ENCODE data around the gene THRA.

The THRA gene

DNA sequence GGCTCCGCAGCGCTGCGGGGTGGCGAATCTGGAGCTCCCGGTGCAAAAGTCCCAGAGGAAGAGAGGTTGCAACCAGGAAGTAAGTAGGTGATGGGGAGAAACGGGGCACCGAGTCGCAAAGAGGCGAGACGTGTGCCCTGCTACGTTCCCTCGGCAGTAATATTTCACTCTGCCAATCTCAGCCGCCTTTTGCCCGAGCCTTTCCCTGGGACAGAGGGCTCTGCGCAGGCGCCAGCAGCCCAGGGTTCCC lies 37.6 kb downstream of the THRA start, which contains the start of gene NR1D1:
NR1D1 (minus strand) TSS at position 171 of the 250 bp plus-strand sequence. CDS start 495 bp downstream, outside the sequence.
- no peak for DNase-seq

DNA sequence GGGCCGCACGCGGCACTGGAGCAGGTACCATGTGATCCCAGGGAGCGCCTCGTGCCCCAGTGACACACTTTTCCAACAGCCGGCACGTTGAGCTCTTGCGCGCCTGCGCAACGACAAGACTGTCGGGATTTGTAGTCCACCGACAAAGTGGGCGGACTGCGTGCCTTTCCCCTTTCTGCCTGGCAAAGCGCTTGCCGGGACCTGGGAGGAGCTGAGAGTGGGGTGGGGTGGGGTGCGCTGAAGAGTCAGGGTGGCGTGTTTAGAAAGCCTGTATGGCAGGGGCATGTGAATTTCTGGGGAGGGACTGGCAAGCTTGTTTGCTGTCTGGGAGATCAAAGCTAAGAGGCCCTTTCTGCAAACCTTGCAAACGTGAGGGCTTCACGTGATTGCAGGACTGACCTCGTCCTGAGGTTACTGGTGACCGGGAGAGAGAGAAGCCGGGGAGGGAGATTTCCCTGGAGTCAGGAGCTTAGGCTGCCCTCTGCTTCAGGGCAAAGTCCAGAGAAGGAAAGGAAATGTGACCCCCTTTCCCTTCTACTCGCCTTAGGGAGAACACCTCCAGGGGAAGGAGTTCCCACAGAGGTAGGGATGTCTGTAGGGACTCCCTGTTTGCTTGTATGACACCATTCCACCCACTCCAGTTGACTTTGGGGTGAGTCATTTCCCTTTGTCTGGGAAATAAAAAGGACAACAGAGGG lies 38.1 kb downstream of the THRA start:
- peak; percentile 94 for DNase-seq

DNA sequence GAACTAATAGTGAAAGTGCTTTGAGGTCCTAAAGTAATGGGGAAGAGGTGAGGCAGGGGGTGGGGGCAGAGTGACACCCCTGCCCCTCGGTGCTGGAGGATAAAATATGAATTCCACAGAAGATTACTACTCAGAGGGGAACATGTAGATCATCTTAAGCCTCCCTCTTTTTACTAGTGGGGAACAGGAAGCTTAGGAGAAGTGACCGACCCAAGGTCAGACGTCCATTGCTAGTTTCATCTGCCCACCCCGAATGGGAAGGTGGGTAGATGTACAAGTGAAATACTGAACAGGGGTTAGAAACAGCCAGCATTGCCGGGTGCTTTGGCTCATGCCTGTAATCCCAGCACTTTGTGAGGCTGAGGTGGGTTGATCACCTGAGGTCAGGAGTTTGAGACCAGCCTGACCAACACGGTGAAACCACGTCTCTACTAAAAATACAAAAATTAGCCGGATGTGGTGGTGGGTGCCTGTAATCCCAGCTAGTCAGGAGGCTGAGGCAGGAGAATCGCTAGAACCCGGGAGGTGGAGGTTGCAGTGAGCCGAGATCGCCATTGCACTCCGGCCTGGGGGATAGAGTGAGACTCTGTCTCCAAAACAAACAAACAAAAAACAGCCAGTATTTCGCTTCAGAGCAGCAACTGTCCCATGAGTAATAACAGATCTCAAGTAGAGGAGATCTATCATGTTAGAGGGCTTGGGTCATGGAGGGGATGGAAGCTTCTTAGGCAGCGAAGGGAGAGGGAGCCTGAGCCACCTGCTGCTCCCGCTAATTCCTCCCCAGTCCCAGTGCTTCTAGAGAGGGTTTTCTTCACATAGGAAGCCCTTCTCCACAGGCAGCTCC lies 38.8 kb downstream of the THRA start:
- no peak for DNase-seq

DNA sequence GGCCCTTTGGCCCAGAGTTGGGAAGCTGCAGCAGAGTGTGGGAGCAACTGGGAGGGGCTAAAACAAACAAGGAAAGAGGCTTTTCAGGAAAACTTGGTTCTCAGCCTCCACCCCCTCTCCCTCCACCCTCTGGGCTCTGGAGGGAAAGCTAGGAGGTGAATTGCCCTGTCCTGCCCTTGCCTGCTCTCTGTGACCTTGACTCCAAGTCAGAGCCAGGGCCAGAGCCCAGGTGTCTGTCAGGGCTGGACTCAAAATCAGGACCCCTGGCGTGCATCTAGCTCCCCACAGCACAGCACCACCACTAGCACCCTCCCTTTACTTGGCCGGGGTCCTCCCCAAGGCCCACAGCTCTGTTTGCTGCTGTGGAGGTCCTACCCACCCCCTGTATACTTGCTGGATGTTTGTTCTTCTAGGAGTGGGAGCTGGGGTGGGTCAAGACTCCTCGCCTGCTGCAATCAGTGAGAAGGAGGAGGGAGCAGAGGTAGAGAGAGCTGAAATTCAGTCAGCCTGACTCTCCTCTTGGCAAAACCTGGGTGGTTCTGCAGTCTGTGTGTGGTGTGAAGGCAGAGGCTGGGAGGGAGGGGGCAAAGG lies 40.4 kb downstream of the THRA start:
- no peak for DNase-seq

DNA sequence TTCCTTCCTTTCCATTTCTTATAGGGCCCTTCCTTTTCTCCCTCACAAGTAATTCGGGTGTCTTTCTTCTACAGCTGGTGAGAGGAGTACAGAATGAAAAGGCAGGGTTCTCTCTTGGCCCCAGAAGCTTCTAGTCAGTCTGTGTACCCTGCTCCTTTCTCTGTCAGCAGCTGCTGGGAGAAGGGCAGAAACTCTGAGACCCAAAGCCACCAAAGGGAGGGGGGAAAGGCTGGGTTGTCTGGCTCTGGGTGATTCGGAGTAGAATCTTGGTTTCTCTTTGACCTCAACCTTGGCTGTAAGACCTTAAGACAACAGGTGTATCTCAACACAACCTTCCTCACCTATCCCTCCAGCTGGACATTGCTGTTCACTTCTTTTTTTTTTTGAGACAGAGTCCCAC lies 40.9 kb downstream of the THRA start:
- DNase-seq: no peak

DNA sequence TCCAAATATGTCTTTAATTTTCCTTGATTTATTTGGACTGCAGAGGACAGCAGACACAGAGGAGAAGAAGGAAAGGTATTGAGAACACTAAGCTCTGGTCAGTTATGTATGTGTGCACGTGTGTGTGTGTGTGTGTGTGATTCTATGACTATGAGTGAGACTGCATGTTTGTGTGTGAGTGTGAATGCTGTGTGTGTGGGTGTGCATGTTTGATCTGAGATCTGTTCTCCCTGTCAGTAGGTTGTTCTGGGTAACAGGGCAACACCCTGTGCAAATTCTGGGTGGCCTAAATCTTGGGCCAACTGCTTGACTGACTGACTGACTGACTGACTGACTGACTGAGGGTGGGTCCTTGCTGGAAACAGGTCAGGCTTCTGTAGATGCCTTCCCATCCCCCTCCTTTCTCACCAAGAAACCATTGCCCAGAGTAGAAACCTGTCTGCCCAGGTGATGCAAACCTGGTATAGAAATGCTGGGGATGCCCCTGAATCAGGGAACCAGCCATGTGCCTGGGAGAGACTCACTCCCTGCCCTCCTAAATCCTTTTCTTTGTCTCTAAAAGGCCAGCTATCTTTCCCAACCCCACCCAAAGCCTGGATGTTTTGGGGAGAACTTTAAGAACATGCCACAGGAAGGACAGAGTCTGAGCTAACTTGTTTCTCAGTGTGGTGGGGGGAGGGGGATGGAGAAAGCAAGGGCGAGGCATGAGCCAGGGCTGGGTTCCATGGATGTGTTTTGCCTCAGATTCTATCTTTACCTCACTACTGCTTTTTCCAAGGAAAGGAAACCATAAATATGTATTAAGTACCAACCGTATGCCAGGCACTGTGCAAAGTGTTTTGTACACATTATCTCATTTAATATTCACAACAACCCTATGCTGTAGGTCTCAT lies 42.1 kb downstream of the THRA start:
- no peak for DNase-seq

DNA sequence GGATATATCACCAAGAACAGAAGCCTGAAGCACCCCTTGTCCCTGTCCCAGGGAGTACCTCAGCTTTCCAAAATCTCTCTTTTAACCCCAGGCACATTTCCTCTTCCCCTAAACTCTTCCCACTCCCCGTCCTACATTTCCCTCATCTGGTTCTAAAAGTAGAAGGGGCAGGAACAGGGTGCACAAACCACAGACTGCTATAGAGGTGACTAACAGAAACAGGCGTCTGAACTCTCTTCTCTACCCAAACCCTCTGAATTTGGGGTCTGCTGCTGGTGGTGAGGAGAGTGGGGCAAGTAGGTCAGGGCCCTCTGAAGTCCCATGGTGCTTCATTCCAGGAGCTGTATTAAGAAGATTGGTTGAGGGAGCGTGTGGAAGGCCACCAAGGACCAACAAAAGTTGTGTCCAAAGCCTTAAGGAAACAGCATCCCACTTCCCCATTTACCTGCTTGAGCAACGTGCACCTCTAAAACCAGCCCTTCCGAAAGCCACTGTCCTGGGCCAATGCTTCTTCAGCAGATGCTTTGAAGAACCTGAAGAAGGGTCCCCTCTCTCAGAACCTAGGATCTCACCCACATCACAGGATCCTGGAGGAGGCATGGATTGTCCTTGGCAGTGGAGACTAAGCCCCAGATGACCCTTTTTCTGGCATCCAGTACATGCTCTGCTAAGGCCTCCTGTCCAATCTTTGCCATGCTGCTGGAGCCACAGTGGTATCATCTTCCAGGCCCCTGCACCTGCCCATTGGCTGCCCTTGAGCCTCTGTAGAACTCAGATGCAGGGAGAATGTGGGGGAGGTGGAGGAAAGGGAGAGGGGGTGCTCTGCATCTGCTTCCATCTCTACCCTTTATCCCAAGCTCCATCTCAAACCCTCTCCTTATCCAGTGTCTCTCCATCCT lies 43.3 kb downstream of the THRA start:
- no peak for DNase-seq

DNA sequence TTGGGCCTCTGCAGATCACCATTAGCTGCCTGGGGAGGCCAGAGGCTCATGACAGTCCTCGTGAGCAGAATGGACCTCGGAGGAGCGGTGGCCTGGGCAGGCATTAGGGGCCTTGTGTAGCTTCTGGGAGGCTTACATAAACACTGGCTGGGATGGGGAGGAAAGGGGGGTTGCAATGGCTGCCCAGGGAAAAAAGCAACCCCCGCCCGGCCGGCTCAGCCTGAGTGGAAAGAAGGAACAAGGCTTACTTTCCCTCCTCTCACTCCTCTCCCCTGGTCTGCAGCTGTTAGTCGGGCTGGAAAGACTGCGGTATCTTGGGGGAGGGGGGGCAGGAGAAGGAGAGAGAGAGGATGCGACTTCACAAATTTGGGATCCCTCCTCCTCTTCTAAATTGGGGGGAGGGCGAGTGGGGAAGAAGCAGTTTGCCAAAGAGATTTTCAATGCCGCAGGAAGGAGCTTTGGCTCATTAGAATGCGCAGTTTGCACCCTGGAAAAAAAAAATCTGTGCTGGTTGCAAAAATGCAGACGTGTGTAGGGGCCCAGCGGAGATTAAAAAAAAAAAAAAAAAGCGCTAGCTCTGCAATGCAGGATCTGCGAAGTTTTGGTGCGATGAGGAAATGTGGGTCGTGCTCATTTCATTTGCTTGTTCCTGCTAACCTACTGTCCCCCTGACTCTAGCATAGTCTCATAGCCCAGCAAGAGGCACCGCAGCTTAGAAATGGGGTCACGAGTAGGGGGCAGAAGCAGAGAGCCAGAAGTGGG lies 44.2 kb downstream of the THRA start:
- peak; percentile 23 for DNase-seq

DNA sequence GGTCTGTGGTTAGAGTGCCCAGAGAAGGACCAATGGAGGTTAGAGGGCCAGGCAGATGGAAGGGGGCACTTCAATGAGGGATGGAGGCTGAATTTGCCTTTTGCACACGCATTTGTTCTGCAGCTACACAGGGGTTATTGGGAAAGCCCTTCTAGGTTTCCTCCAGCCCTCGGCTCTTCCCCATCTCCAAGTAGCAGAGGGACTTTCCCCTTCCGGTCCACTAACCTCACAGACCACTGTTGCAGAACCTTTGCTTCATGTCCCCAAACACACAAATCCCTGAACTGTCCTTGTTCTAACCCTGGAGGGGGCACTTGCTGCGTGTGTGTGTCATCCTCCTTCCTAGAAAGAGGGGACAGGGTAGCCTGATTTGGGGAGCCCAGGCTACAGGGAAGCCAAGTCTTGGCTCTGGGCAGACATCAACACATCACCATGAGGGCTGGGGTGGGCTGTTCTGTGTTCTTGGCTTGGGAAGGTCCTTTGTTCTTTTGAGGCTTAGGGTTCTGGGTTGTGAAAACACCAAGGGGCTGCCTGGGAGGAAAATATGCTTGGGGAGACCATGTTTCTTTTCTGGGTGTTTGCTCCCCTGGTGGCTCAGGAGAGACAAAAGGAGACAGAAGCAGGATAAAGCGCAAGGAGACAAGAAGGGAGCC lies 44.9 kb downstream of the THRA start:
- DNase-seq: peak; percentile 36

DNA sequence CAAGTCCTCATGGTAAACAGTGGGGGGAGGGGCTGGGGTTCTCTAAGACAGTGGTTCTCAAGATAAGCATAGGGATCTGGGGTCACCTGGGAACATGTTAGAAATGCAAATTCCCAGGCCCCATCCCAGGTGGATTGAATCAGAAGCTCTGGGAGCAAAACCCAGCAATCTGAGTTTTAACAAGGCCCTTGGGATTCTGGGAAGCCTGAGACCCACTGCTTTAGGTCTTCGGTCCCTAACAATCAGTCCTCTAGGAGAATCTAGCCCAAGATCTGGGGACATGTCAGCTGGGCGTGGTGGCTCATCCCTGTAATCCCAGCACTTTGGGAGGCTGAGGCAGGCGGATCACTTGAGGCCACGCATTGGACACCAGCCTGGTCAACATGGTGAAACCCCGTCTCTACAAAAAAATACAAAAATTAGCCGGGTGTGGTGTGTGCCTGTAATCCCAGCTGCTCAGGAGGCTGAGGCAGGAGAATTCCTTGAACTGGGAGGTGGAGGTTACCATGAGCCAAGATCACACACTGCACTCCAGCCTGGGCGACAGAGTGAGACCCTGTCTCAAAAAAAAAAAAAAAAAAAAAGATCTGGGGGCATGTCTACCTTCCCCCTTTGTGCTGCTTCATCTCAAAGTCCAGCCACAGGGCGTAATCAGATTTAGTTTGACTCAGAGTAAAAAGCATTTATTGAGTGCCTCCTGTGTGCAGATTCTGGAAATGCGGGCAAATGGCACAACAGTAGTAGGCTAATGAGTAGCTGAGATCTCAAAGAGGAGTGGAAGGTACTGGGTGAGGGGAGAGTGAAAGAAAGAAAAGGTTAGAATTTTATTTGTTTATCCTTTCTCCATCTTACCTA lies 46.4 kb downstream of the THRA start:
- peak; percentile 31 for DNase-seq

DNA sequence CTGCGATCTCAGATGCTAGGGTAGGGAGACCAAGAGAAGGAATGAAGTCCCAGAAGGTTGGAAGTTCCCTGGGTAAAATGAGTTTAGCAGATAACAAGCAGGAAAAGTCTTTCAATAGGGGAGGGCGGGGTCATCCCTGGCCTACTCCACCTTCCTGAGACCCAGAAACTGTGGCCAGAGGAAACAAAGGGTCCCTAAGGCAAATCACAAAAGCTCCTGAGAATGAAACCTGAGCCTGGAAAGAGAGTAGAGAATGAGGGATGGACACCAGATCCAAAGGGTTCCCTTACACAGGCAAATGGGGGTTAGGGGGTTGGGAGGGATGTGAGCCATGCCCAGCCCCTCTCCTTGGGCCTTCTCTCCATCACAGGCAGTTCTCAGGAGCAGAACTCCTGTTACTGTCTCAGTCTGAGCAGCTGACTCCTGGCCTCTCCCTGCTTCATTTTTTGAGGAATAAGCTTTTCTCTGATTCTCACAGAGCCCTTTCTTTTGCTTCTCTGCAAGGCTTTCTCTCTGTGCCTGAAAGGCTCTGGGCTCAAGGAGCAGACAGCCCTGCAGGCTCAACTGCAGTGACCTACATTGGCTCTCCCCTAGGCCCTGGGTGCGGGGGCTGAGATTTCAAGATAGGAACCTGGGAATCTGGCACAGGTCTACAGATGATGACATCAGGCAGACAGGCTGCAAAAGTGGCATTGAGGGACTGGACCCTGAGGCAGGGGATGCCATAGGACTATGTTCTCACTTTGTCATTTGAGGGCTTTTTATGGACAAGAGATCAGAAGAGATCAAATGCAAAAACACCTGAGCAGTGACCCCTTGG lies 47.5 kb downstream of the THRA start:
- no peak for DNase-seq

DNA sequence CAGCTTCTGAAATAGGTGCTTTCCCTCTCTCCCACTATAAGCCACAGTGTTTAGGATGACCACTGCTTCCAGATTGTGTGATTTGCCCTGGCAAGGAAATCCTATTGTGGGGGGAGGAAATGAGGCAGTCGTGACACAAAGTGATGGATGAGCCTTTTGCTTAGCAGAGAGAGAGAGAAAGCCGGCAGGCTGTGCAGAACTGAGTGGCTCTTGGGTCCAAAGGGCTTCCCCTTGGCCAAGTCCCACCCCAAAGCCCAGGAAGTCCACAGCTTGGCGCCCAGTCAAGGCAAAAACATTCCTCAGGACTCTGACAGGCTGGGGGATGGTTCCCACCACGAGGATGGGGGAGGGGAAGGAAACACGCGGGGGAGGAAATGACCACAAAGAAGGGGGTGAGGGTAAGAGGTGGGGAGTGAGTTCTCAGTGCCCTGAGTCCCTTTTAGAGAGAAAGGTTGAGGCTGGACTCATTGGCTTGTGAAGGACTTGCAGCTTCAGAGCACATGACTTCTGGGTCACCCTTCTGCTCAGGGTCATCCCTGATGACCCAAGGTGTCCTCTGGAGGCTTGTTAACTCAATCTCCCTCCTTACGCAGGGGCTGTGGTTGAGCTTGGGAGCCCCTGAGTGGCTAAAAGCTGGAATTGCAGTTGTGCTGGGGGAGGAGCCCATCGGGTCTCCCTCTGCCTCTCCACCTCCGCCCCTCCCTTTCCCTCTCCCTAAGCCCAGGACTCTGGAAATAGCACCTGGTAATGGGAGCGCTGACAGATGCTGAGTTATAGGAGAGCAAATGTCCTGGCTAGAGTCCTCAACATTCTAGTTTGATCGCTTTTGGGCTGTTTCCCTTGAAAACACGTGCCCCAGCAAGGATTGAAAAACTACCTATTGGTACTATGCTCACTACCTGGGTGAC lies 48.7 kb downstream of the THRA start:
- peak; percentile 79 for DNase-seq

DNA sequence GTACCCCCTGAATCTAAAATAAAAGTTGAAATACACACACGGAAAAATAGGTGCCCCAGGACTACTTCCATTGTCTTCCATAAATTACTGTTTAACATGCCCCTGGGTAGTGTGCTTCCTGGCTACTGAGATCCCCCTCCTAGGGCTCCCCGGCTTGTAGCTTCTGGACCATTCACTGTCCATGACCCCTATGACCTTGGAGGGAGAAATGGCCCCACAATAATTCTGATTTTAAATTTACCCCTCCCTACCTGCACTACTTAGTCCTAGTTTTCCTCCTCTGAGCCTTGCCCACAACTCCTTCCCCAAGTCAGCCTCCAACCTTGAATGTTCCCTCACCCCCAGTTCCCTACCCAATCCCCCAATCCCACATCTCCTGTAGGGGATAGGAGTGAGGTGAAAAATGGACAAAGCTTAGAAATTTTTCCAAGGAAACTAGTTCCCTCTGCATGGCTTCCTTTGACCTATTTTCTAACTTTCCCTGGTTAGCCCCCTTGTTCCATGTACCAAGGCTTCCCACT lies 49.5 kb downstream of the THRA start:
- DNase-seq: no peak

DNA sequence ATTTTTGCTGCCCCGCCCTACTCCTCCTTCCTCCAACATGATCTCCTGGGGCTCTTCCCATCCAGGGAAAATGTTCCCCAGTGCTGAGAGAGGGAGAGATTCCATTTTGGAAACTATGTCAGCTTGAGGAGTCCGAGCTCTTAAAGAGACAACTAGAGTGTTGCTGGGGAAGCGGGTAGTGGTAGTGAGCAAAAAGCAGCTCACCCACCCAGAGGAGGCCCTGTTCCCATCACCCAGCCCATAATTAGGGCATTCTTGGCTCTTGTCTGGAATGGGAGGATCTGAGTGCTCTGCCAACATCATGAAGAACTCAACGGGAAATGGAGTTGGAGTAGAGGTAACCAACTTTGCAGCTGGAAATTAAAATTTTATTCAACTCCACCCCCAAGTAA lies 49.9 kb downstream of the THRA start:
- no peak for DNase-seq

DNA sequence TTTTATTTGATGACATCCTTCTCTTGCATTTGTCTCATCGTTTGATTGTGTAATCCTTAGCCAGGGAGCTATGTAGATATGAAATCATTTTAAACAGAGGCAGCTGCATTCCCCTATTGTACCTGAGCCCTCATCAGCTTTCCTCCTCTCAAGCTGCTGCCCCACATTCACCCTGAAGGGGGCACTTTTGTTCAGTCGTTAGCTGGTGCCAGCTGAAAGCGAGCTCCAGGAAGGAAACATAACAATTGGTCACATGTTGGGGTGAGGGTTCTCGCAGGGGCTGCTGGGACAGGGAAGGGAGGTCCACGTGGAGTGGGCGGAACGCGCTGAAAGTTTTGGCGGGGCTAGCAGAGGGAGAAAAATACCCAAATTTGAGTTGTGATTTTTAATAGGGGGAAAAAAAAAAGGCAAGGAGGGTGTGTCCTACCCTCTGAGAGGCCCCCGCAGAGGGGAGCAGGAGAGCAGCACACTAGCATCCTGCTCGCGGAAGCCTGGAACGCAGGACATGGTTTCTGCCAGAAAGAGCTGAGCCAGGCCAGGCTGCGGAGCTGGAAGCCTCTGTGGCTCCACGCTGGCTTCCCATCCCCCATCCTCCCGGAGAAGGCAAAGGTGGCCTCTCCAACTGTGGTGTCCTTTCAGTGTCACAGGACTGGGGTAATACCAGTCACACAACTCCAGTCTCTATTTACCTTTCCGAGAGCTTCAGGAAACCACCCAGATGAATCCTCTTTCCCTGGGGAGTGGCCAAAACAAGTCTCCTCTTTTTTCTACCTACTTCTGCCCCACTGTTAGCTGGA lies 50.5 kb downstream of the THRA start:
- DNase-seq: peak; percentile 96

DNA sequence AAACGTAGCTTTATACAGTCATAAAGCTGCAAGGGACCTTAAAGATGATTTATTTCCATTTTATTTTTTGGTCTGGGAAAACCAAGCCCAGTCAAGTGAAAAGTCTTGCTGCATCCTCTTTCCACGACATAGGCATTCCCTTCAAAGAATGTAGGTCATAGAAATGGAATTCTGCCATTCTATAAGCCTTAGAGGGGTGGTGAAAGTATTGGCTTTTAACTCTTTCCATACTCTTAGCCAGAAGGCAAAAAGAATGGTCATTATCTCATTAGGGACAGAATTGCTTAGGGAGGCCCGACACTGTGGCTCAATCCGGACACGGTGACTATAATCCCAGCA lies 51.1 kb downstream of the THRA start:
- DNase-seq: no peak

DNA sequence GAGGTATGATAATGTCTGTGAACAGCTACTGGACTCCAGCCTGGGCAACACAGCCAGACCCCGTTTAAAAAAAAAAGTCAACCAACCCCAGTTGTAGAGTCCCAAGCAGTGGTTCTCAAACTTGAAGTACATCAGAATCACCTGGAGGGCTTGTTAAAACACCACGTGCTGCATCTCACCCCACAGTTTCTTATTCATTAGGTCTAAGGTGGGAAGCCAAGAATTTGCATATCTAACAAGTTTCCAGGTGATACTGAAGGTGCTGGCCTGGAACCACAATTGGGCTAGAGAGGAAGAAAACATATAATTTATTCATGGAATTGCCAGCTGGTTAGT lies 52.3 kb downstream of the THRA start:
- no peak for DNase-seq
